SK-N-SH (cell line): ENCODE results near the gene HSD11B1L. TPM values are rescaled to one million over a fixed set of nuclear protein-coding genes. Genes with fewer than 3 reads are reported as not detected.

Source experiments
- CTCF ChIA-PET: fragments of 300-600, 350-600 bp; formaldehyde crosslinking; extraction: SDS; loops from one replicate; lab custom pipeline; 2021; lab: Yijun Ruan, JAX
- POLR2A ChIA-PET: fragments of 350-600 bp; sonication (Branson Sonifier 250); formaldehyde crosslinking; extraction: SDS; loops from one replicate; lab custom pipeline; 2020; ENCODE audit warnings: antibody characterized with exemption, inconsistent platforms; lab: Yijun Ruan, JAX
- DNase-seq: peaks from one replicate; pipeline ENCODE4 v3.0.0; 2012
- H2AFZ ChIP-seq: fragments of 200-600 bp; sonication (generic); 2 replicates; pipeline ENCODE4 v1.8.1; 2016; ENCODE audit warnings: antibody characterized with exemption, mild to moderate bottlenecking, low read depth
- H3F3A ChIP-seq: fragments of 200-600 bp; sonication (generic); replicated peaks from 2 replicates; pipeline ENCODE3; 2016; ENCODE audit warnings: antibody characterized with exemption, mild to moderate bottlenecking; ENCODE audit not compliant: insufficient read depth
- H3K27ac ChIP-seq, 2 experiments: fragments of 200-500 bp in 1 of 2; fragments of 200-600 bp in 1 of 2; sonication (Bioruptor generic) in 1 of 2; sonication (generic), shearing (Covaris generic) in 1 of 2; 2 replicates each; pipeline versions ENCODE4 v1.5.1 to v1.6.1; 2014 to 2016; ENCODE audit warnings: low read depth in 2 of 2, inconsistent platforms in 1 of 2, low read length in 1 of 2, mild to moderate bottlenecking in 1 of 2, mixed read lengths in 1 of 2
- H3K27me3 ChIP-seq: fragments of 200-600 bp; sonication (generic), shearing (Covaris generic); 2 replicates; pipeline ENCODE4 v1.6.1; 2016; ENCODE audit warnings: mixed run types; ENCODE audit not compliant: insufficient read depth
- H3K36me3 ChIP-seq, 2 experiments: fragments of 200-500 bp in 1 of 2; fragments of 200-600 bp in 1 of 2; sonication (Bioruptor generic) in 1 of 2; sonication (generic) in 1 of 2; replicated peaks in 1 of 2; 2 replicates each; pipeline versions ENCODE3 to v1.5.1; 2014 to 2016; ENCODE audit warnings: low read length in 1 of 2, mild to moderate bottlenecking in 1 of 2; ENCODE audit not compliant: insufficient read depth in 2 of 2, control insufficient read depth in 1 of 2
- H3K4me1 ChIP-seq, 2 experiments: fragments of 200-500 bp in 1 of 2; fragments of 200-600 bp in 1 of 2; sonication (Bioruptor generic) in 1 of 2; sonication (generic), shearing (Covaris generic) in 1 of 2; 2 replicates each; pipeline versions ENCODE4 v1.5.1 to v1.6.1; 2014 to 2016; ENCODE audit warnings: low read depth in 1 of 2, low read length in 1 of 2, mixed run types in 1 of 2; ENCODE audit not compliant: insufficient read depth in 2 of 2, control insufficient read depth in 1 of 2
- H3K4me2 ChIP-seq: fragments of 200-600 bp; sonication (generic), shearing (Covaris generic); 2 replicates; pipeline ENCODE4 v1.6.1; 2017; ENCODE audit warnings: mixed run types
- H3K4me3 ChIP-seq, 2 experiments: fragments of 200-500 bp in 1 of 2; fragments of 200-600 bp in 1 of 2; sonication (Bioruptor generic) in 1 of 2; sonication (generic), shearing (Covaris generic) in 1 of 2; 2 replicates each; pipeline versions ENCODE4 v1.5.1 to v1.8.1; 2014 to 2016; ENCODE audit warnings: low read depth in 2 of 2, inconsistent platforms in 1 of 2, low read length in 1 of 2, mild to moderate bottlenecking in 1 of 2, mixed read lengths in 1 of 2, moderate library complexity in 1 of 2
- H3K79me2 ChIP-seq: fragments of 200-600 bp; sonication (generic); 2 replicates; pipeline ENCODE4 v1.8.1; 2017; ENCODE audit warnings: mild to moderate bottlenecking; ENCODE audit not compliant: insufficient read depth
- H3K9ac ChIP-seq: fragments of 200-600 bp; sonication (generic); 2 replicates; pipeline ENCODE4 v1.6.1; 2017; ENCODE audit warnings: mixed run types
- H3K9me2 ChIP-seq: fragments of 200-600 bp; sonication (generic); 2 replicates; pipeline ENCODE4 v1.6.1; 2017; ENCODE audit warnings: mixed run types
- H3K9me3 ChIP-seq: fragments of 200-600 bp; sonication (generic); 2 replicates; pipeline ENCODE4 v1.6.1; 2017; ENCODE audit warnings: mixed run types, mild to moderate bottlenecking, moderate library complexity
- H4K20me1 ChIP-seq: fragments of 200-600 bp; sonication (generic); 2 replicates; pipeline ENCODE4 v1.6.1; 2017; ENCODE audit warnings: mild to moderate bottlenecking, mixed run types; ENCODE audit not compliant: insufficient read depth
- ELF1 ChIP-seq: IDR thresholded peaks from 2 replicates; pipeline ENCODE4 v1.4.0; 2012
- IRF3 ChIP-seq: fragments of 150-350 bp; IDR thresholded peaks from 2 replicates; pipeline ENCODE4 v1.6.1; 2016; ENCODE audit warnings: mild to moderate bottlenecking, low read depth, low read length
- JUND ChIP-seq: IDR thresholded peaks from 2 replicates; pipeline ENCODE4 v1.4.0; 2012
- MAX ChIP-seq: IDR thresholded peaks from 2 replicates; pipeline ENCODE4 v1.4.0; 2012; ENCODE audit warnings: low read depth
- MXI1 ChIP-seq: IDR thresholded peaks from 2 replicates; pipeline ENCODE4 v1.6.1; 2012; ENCODE audit warnings: mild to moderate bottlenecking, low read depth, low read length, improper control_type of control experiment
- RAD21 ChIP-seq: IDR thresholded peaks from 2 replicates; pipeline ENCODE4 v1.6.1; 2012; ENCODE audit warnings: mild to moderate bottlenecking, low read length
- REST ChIP-seq: IDR thresholded peaks from 2 replicates; pipeline ENCODE4 v1.6.1; 2012; ENCODE audit warnings: mild to moderate bottlenecking, low read depth, low read length, moderate library complexity
- TAF1 ChIP-seq: IDR thresholded peaks from 2 replicates; pipeline ENCODE4 v1.6.1; 2012; ENCODE audit warnings: low read depth, mild to moderate bottlenecking, low read length, moderate library complexity, borderline replicate concordance
- TCF12 ChIP-seq: IDR thresholded peaks from 2 replicates; pipeline ENCODE4 v1.4.0; 2012
- TEAD4 ChIP-seq: IDR thresholded peaks from 2 replicates; pipeline ENCODE4 v1.4.0; 2012; ENCODE audit warnings: mild to moderate bottlenecking, borderline replicate concordance; ENCODE audit not compliant: insufficient read depth
- USF1 ChIP-seq: IDR thresholded peaks from 2 replicates; pipeline ENCODE4 v1.4.0; 2012; ENCODE audit warnings: low read depth, borderline replicate concordance
- YY1 ChIP-seq: IDR thresholded peaks from 2 replicates; pipeline ENCODE4 v1.4.0; 2012; ENCODE audit warnings: low read depth, mild to moderate bottlenecking
- WGBS: methylation state at CpG from one replicate; pipeline ENCODE4 v1.1.6; 2017; ENCODE audit warnings: low lambda C conversion rate; 5-methylcytosine and 5-hydroxymethylcytosine counted together
- polyA plus RNA-seq, 3 experiments: library from polyadenylated mRNA; depleted of rRNA; stranded (reverse); fragments of >200 nt; gene quantifications; 2 replicates each; pipeline ENCODE4 v1.2.3, GENCODE V29; 2012

Gene HSD11B1L
- polyA plus RNA-seq, 1 of the 3 experiments (the other 2 are of a cell fraction), result 53.3 TPM

- TF ChIP-seq REST, result no peak
- no peak for TF ChIP-seq JUND
- TF ChIP-seq USF1, result peak; percentile 97
- no peak for TF ChIP-seq RAD21
- TF ChIP-seq MAX, result peak; percentile 90
- no peak for TF ChIP-seq IRF3
- no peak for TF ChIP-seq TEAD4
Measured at GRCh38 chr19:5680437-5681368, at the start of gene HSD11B1L, which contains the start of gene MICOS13 (continued).

GRCh38 chr19:5631567-5632240, 49.1 kb upstream of the HSD11B1L start:
- TF ChIP-seq JUND (no peak), MXI1 (no peak), TCF12 (no peak), TAF1 (no peak), ELF1 (no peak), USF1 (no peak), YY1 (no peak)
- no peak for DNase-seq
- peaks cover 0 to 3% of the 10 kb centered on the region in 2 experiments; a peak in 1 of 4 replicates for H3K4me1 ChIP-seq
- H4K20me1 ChIP-seq, result peaks cover 94% of the 10 kb centered on the region
- no peaks in the 10 kb centered on the region for H3K27me3 ChIP-seq
- no peaks in the 10 kb centered on the region for H3K9me2 ChIP-seq
- H2AFZ ChIP-seq, result no peak overlapping the region
- ChIA-PET CTCF (interaction anchor here (0.9 kb wide), 1 partner anchor 39 kb away, joined by 6 read pairs; no protein-coding TSS in a partner anchor), POLR2A (no interaction called here)
- H3K4me2 ChIP-seq, result no peak overlapping the region
- no peak overlapping the region for H3K9ac ChIP-seq
- peaks cover 100% of the 10 kb centered on the region for H3K79me2 ChIP-seq
- no peaks in the 10 kb centered on the region for H3K9me3 ChIP-seq
- peaks cover 27 to 57% of the 10 kb centered on the region in 2 experiments for H3K36me3 ChIP-seq
- H3K4me3 ChIP-seq, result no peak overlapping the region
- no peak overlapping the region for H3K27ac ChIP-seq
- H3F3A ChIP-seq, result peaks cover 5% of the 10 kb centered on the region
- 93% methylated on average over 9 of the region's 9 CpGs for WGBS
